PC-9 (cell line): Measurements from ENCODE around the gene RBM4B.

Experiments used
- EZH2 ChIP-seq: fragments of 200-600 bp; sonication (generic); IDR thresholded peaks from 2 replicates; pipeline ENCODE4 v1.8.0; 2017; ENCODE audit warnings: antibody characterized with exemption, low read depth
- TF ChIP-seq, protein P1 (sequence below): fragments of 200-600 bp; sonication (generic); conservative IDR thresholded peaks from 2 replicates; pipeline ENCODE4 v1.6.1; 2017; ENCODE audit warnings: mixed run types, antibody characterized with exemption, mild to moderate bottlenecking, moderate library complexity

DNA sequence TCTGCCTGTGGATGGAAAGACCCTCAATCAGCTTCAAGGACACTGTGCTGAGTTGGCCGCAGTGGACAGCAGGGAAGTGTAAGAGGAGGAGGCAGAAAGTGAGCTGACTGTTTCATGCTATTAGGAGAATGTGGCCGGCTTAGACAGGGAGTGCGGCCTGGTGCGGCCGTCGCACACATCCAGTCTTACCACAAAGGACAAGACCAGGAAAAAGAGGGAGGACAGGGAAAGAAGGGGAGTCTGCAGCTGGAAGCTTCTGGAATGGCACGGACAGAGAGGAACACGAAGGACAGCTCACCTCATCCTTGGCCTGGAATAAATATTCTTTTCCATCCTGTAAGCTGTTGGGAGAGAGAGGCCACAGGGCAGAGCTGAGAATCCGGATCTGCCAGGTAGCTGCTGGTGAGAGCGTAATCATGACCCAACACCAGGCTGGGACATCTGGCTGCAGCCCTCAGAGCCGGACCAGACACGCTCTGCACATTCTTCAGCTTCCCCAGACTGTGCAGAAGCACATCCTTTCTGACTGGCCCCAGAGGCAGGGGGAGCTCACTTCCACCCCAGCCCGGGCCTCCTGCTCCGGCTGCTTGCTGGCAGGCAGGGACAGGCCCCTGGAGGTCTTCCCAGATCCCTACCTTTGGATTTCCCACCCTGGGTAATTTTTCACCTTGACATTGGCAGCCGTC, 8.6 kb upstream of the RBM4B start:
- TF ChIP-seq, protein P1, sequence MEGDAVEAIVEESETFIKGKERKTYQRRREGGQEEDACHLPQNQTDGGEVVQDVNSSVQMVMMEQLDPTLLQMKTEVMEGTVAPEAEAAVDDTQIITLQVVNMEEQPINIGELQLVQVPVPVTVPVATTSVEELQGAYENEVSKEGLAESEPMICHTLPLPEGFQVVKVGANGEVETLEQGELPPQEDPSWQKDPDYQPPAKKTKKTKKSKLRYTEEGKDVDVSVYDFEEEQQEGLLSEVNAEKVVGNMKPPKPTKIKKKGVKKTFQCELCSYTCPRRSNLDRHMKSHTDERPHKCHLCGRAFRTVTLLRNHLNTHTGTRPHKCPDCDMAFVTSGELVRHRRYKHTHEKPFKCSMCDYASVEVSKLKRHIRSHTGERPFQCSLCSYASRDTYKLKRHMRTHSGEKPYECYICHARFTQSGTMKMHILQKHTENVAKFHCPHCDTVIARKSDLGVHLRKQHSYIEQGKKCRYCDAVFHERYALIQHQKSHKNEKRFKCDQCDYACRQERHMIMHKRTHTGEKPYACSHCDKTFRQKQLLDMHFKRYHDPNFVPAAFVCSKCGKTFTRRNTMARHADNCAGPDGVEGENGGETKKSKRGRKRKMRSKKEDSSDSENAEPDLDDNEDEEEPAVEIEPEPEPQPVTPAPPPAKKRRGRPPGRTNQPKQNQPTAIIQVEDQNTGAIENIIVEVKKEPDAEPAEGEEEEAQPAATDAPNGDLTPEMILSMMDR: no peak
- no peak for TF ChIP-seq EZH2
